GM18867 (cell line): Measurements from ENCODE around the gene HOMER2.
"Not testable (repeated sequence)": the region's sequence is repeated elsewhere in the genome, so short reads cannot be mapped to it uniquely, and the experiment has no call there.

Source experiments
- ATAC-seq: cut with Tn5 transposase; IDR thresholded peaks from one replicate; pipeline ENCODE4 v1.9.1; 2021; ENCODE audit warnings: mild to moderate bottlenecking, moderate library complexity; ENCODE audit not compliant: unreplicated experiment

The HOMER2 gene

GRCh38 chr15:82966671-82967071, 14.2 kb upstream of the HOMER2 start:
- ATAC-seq: peak; percentile 83

GRCh38 chr15:82964890-82965289, 12.4 kb upstream of the HOMER2 start:
- no peak for ATAC-seq

GRCh38 chr15:82963471-82964341, 11.2 kb upstream of the HOMER2 start:
- no peak for ATAC-seq

- ATAC-seq: no peak
Measured at GRCh38 chr15:82960766-82961165, 8.2 kb upstream of the HOMER2 start.

- ATAC-seq: no peak
Measured at GRCh38 chr15:82959423-82959822, 6.9 kb upstream of the HOMER2 start.

- no peak for ATAC-seq
Measured at GRCh38 chr15:82958638-82959037, 6.1 kb upstream of the HOMER2 start.

- no peak for ATAC-seq
Measured at GRCh38 chr15:82951472-82952157, 905 bp downstream of the HOMER2 start.

- peak; percentile 60 for ATAC-seq
Measured at GRCh38 chr15:82950746-82951370, 1.7 kb downstream of the HOMER2 start.

GRCh38 chr15:82950295-82950694, 2.2 kb downstream of the HOMER2 start:
- peak; percentile 24 for ATAC-seq

GRCh38 chr15:82946155-82946701, 6.3 kb downstream of the HOMER2 start:
- ATAC-seq: no peak

GRCh38 chr15:82945326-82945725, 7.2 kb downstream of the HOMER2 start:
- ATAC-seq: no peak

GRCh38 chr15:82944821-82945220, 7.7 kb downstream of the HOMER2 start:
- no peak for ATAC-seq

GRCh38 chr15:82944056-82944455, 8.5 kb downstream of the HOMER2 start:
- no peak for ATAC-seq

- no peak for ATAC-seq
Measured at GRCh38 chr15:82943176-82943575, 9.3 kb downstream of the HOMER2 start.

- ATAC-seq: no peak
Measured at GRCh38 chr15:82942691-82943090, 9.8 kb downstream of the HOMER2 start.

GRCh38 chr15:82939678-82940077, 12.8 kb downstream of the HOMER2 start:
- ATAC-seq: not testable (repeated sequence)

- ATAC-seq: no peak
Measured at GRCh38 chr15:82937712-82938058, 14.8 kb downstream of the HOMER2 start.

GRCh38 chr15:82936966-82937711, 15.4 kb downstream of the HOMER2 start:
- ATAC-seq: no peak

- no peak for ATAC-seq
Measured at GRCh38 chr15:82935382-82935781, 17.1 kb downstream of the HOMER2 start.

GRCh38 chr15:82934100-82934880, 18.2 kb downstream of the HOMER2 start:
- no peak for ATAC-seq
